Endothelial cell (in vitro differentiated cells): Measurements from ENCODE around the gene BTBD7. TPM values are rescaled to one million over a fixed set of nuclear protein-coding genes. Genes with fewer than 3 reads are reported as not detected.

Experiments
- DNase-seq: peaks from one replicate; pipeline ENCODE4 v3.0.0; 2021; ENCODE audit warnings: low spot score
- H3K27ac Mint-ChIP-seq: one replicate; pipeline ENCODE4 v1.8.0; 2021; ENCODE audit warnings: mixed read lengths, inconsistent platforms; ENCODE audit not compliant: unreplicated experiment
- H3K27me3 Mint-ChIP-seq: one replicate; pipeline ENCODE4 v1.8.0; 2021; ENCODE audit warnings: mild to moderate bottlenecking, moderate library complexity, mixed read lengths, inconsistent platforms; ENCODE audit not compliant: unreplicated experiment
- H3K36me3 Mint-ChIP-seq: one replicate; pipeline ENCODE4 v1.8.0; 2021; ENCODE audit warnings: mild to moderate bottlenecking, low read depth, mixed read lengths, inconsistent platforms; ENCODE audit not compliant: unreplicated experiment
- H3K4me1 Mint-ChIP-seq: one replicate; pipeline ENCODE4 v1.8.0; 2021; ENCODE audit warnings: mild to moderate bottlenecking, mixed read lengths, inconsistent platforms; ENCODE audit not compliant: unreplicated experiment
- H3K4me3 Mint-ChIP-seq: one replicate; pipeline ENCODE4 v1.8.0; 2021; ENCODE audit warnings: mild to moderate bottlenecking, mixed read lengths, inconsistent platforms; ENCODE audit not compliant: unreplicated experiment
- H3K9me3 Mint-ChIP-seq: one replicate; pipeline ENCODE4 v1.8.0; 2021; ENCODE audit warnings: mixed read lengths, inconsistent platforms; ENCODE audit not compliant: unreplicated experiment
- CTCF ChIP-seq: fragments of 200-600 bp; sonication (generic); IDR thresholded peaks from one replicate; pipeline ENCODE4 v1.5.0; 2021; ENCODE audit warnings: antibody characterized with exemption; ENCODE audit not compliant: unreplicated experiment
- total RNA-seq: library from RNA; stranded (reverse); fragmentation: NEBNext Ultra II Directional; extraction: Animal tissue kit (Norgen Biotek cat#: 25700); gene quantifications from one replicate; pipeline ENCODE4 v1.2.1, GENCODE V29; 2021; ENCODE audit not compliant: unreplicated experiment

Gene BTBD7
- total RNA-seq, 1 donor from 2014 or later = 71.1 TPM

GRCh38 chr14:93317210-93317874 is 15.5 kb downstream of the BTBD7 start:
- H3K4me1 Mint-ChIP-seq = peaks cover 27% of the 10 kb centered on the region
- no peaks in the 10 kb centered on the region for H3K9me3 Mint-ChIP-seq
- DNase-seq = no peak
- TF ChIP-seq CTCF = no peak
- peak overlapping the region; percentile 39 for H3K27ac Mint-ChIP-seq
- no peaks in the 10 kb centered on the region for H3K27me3 Mint-ChIP-seq
- H3K4me3 Mint-ChIP-seq = no peak overlapping the region
- no peaks in the 10 kb centered on the region for H3K36me3 Mint-ChIP-seq

GRCh38 chr14:93316716-93317115 is 16.1 kb downstream of the BTBD7 start:
- DNase-seq = no peak
- peaks cover 27% of the 10 kb centered on the region for H3K4me1 Mint-ChIP-seq
- H3K36me3 Mint-ChIP-seq = no peaks in the 10 kb centered on the region
- no peaks in the 10 kb centered on the region for H3K27me3 Mint-ChIP-seq
- TF ChIP-seq CTCF = no peak
- H3K27ac Mint-ChIP-seq = no peak overlapping the region
- no peak overlapping the region for H3K4me3 Mint-ChIP-seq
- H3K9me3 Mint-ChIP-seq = no peaks in the 10 kb centered on the region

GRCh38 chr14:93315575-93315974 is 17.3 kb downstream of the BTBD7 start:
- H3K4me1 Mint-ChIP-seq = peaks cover 27% of the 10 kb centered on the region

GRCh38 chr14:93311082-93311481 is 21.8 kb downstream of the BTBD7 start:
- no peaks in the 10 kb centered on the region for H3K4me1 Mint-ChIP-seq
- no peaks in the 10 kb centered on the region for H3K36me3 Mint-ChIP-seq
- no peak overlapping the region for H3K4me3 Mint-ChIP-seq
- no peaks in the 10 kb centered on the region for H3K9me3 Mint-ChIP-seq
- TF ChIP-seq CTCF = no peak
- no peak for DNase-seq
- H3K27me3 Mint-ChIP-seq = no peaks in the 10 kb centered on the region
- no peak overlapping the region for H3K27ac Mint-ChIP-seq

More at GRCh38 chr14:93315575-93315974, 17.3 kb downstream of the BTBD7 start:
- H3K27me3 Mint-ChIP-seq = no peaks in the 10 kb centered on the region
- H3K4me3 Mint-ChIP-seq = no peak overlapping the region
- no peaks in the 10 kb centered on the region for H3K9me3 Mint-ChIP-seq
- no peaks in the 10 kb centered on the region for H3K36me3 Mint-ChIP-seq
- no peak for DNase-seq
- TF ChIP-seq CTCF = no peak
- H3K27ac Mint-ChIP-seq = no peak overlapping the region

- Mint-ChIP-seq H3K27ac (no peak overlapping the region), H3K9me3 (no peaks in the 10 kb centered on the region), H3K4me1 (peaks cover 2% of the 10 kb centered on the region), H3K36me3 (no peaks in the 10 kb centered on the region), H3K27me3 (no peaks in the 10 kb centered on the region), H3K4me3 (no peak overlapping the region)
- no peak for TF ChIP-seq CTCF
- DNase-seq = no peak
Measured at GRCh38 chr14:93309427-93309966, 23.3 kb downstream of the BTBD7 start.
